GDM1 (cell line): ENCODE results near the gene GANAB.
"Not testable (repeated sequence)": the region's sequence is repeated elsewhere in the genome, so short reads cannot be mapped to it uniquely, and the experiment has no call there.

Source experiments
- DNase-seq: peaks from one replicate; lab custom pipeline; 2025; lab: John Stamatoyannopoulos, UW

The GANAB gene

GRCh38 chr11:62621567-62622470 is 24.6 kb downstream of the GANAB start, which contains the start of gene B3GAT3:
Gene B3GAT3 (minus strand): TSS chr11:62621986. CDS start chr11:62621947, 39 bp downstream.
- peak; percentile 87 for DNase-seq

- DNase-seq = no peak
Measured at GRCh38 chr11:62621027-62621566, 25.3 kb downstream of the GANAB start.

GRCh38 chr11:62616957-62617356 is 29.5 kb downstream of the GANAB start:
- not testable (repeated sequence) for DNase-seq

GRCh38 chr11:62615521-62615920 is 30.9 kb downstream of the GANAB start:
- no peak for DNase-seq

GRCh38 chr11:62614275-62614674 is 32.1 kb downstream of the GANAB start:
- no peak for DNase-seq

- no peak for DNase-seq
Measured at GRCh38 chr11:62613291-62613778, 33.1 kb downstream of the GANAB start.

- DNase-seq = peak; percentile 90
Measured at GRCh38 chr11:62612366-62613290, 33.8 kb downstream of the GANAB start, which contains the start of the genes EML3 and ROM1. Gene EML3 (minus strand): TSS chr11:62612775. CDS start chr11:62612457, 318 bp downstream. Gene ROM1 (plus strand): TSS chr11:62613257. CDS start chr11:62613282, 25 bp downstream.

GRCh38 chr11:62611705-62612365 is 34.6 kb downstream of the GANAB start:
- DNase-seq = peak; percentile 51

GRCh38 chr11:62610814-62611704 is 35.4 kb downstream of the GANAB start:
- DNase-seq = no peak

GRCh38 chr11:62610403-62610802 is 36.0 kb downstream of the GANAB start:
- no peak for DNase-seq

GRCh38 chr11:62608776-62609175 is 37.6 kb downstream of the GANAB start:
- DNase-seq = no peak

GRCh38 chr11:62607714-62608113 is 38.7 kb downstream of the GANAB start:
- no peak for DNase-seq

- DNase-seq = no peak
Measured at GRCh38 chr11:62605902-62606301, 40.5 kb downstream of the GANAB start.

- DNase-seq = no peak
Measured at GRCh38 chr11:62605467-62605866, 40.9 kb downstream of the GANAB start.

GRCh38 chr11:62604460-62605120 is 41.8 kb downstream of the GANAB start:
- DNase-seq = no peak

- no peak for DNase-seq
Measured at GRCh38 chr11:62603776-62604299, 42.6 kb downstream of the GANAB start.

GRCh38 chr11:62603072-62603408 is 43.4 kb downstream of the GANAB start:
- no peak for DNase-seq

GRCh38 chr11:62602141-62603071 is 44.0 kb downstream of the GANAB start:
- DNase-seq = no peak
